Loucy (cell line): Measurements from ENCODE around the gene TMCO2.
"Not testable (repeated sequence)": the region's sequence is repeated elsewhere in the genome, so short reads cannot be mapped to it uniquely, and the experiment has no call there.

Experiments
- EZH2phosphoT487 ChIP-seq: fragments of 200-600 bp; IDR thresholded peaks from 2 replicates; pipeline ENCODE4 v1.6.1; 2018; ENCODE audit warnings: antibody characterized with exemption, mild to moderate bottlenecking, moderate library complexity, borderline replicate concordance
- TF ChIP-seq, protein P1 (sequence below): fragments of 200-600 bp; sonication (generic); conservative IDR thresholded peaks from 2 replicates; pipeline ENCODE4 v1.5.1; 2014; ENCODE audit warnings: mild to moderate bottlenecking, antibody characterized with exemption, low read length

DNA sequence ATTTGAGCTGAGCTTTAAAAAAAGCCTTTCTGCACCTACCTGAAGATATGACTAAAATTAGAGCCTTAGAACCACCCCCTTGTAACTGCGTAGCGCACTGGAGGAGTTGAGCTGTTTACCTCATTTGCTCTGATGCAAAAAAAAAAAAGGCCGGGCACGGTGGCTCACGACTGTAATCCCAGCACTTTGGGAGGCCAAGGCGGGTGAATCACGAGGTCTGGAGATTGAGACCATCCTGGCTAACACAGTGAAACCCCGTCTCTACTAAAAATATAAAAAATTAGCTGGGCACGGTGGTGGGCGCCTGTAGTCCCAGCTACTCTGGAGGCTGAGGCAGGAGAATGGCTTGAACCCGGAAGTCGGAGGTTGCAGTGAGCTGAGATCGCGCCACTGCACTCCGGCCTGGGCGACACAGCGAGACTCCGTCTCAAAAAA is 26.2 kb upstream of the TMCO2 start:
- TF ChIP-seq, protein P1, sequence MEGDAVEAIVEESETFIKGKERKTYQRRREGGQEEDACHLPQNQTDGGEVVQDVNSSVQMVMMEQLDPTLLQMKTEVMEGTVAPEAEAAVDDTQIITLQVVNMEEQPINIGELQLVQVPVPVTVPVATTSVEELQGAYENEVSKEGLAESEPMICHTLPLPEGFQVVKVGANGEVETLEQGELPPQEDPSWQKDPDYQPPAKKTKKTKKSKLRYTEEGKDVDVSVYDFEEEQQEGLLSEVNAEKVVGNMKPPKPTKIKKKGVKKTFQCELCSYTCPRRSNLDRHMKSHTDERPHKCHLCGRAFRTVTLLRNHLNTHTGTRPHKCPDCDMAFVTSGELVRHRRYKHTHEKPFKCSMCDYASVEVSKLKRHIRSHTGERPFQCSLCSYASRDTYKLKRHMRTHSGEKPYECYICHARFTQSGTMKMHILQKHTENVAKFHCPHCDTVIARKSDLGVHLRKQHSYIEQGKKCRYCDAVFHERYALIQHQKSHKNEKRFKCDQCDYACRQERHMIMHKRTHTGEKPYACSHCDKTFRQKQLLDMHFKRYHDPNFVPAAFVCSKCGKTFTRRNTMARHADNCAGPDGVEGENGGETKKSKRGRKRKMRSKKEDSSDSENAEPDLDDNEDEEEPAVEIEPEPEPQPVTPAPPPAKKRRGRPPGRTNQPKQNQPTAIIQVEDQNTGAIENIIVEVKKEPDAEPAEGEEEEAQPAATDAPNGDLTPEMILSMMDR: not testable (repeated sequence)
- TF ChIP-seq EZH2phosphoT487: not testable (repeated sequence)
